DMS114 treated with DMSO at 0.1 percent for 48 hours (cell line): ENCODE results near the gene OR8B8.
"Not testable (repeated sequence)": the region's sequence is repeated elsewhere in the genome, so short reads cannot be mapped to it uniquely, and the experiment has no call there.

Experiments
- DNase-seq: peaks from one replicate; lab custom pipeline; 2025; ENCODE audit not compliant: unreplicated experiment; lab: John Stamatoyannopoulos, UW

Gene OR8B8

GRCh38 chr11:124442442-124442841, 3.1 kb downstream of the OR8B8 start:
- DNase-seq = no peak

GRCh38 chr11:124441519-124441918, 4.0 kb downstream of the OR8B8 start:
- no peak for DNase-seq

GRCh38 chr11:124441081-124441480, 4.4 kb downstream of the OR8B8 start:
- no peak for DNase-seq

GRCh38 chr11:124440608-124441007, 4.9 kb downstream of the OR8B8 start:
- DNase-seq = no peak

GRCh38 chr11:124434699-124435098, 10.8 kb downstream of the OR8B8 start:
- no peak for DNase-seq

- no peak for DNase-seq
These were observed 15.9 kb downstream of the OR8B8 start for GRCh38 chr11:124429599-124429998.

GRCh38 chr11:124424384-124424921, 21.0 kb downstream of the OR8B8 start, which contains the start of gene OR8B4:
OR8B4 (minus strand) TSS chr11:124424871; CDS start chr11:124424871, 0 bp downstream.
- DNase-seq = no peak

- no peak for DNase-seq
These were observed 24.5 kb downstream of the OR8B8 start for GRCh38 chr11:124421043-124421442.

- peak; percentile 38 for DNase-seq
These were observed 30.1 kb downstream of the OR8B8 start for GRCh38 chr11:124415356-124415923.

GRCh38 chr11:124409906-124410305, 35.6 kb downstream of the OR8B8 start:
- DNase-seq = no peak

GRCh38 chr11:124405581-124405980, 39.9 kb downstream of the OR8B8 start:
- no peak for DNase-seq

GRCh38 chr11:124403186-124403585, 42.3 kb downstream of the OR8B8 start:
- DNase-seq = not testable (repeated sequence)

- DNase-seq = no peak
These were observed 43.1 kb downstream of the OR8B8 start for GRCh38 chr11:124402326-124402922.

GRCh38 chr11:124398924-124399323, 46.6 kb downstream of the OR8B8 start, which contains the start of gene OR8B3:
OR8B3 (minus strand) TSS chr11:124399024; CDS start chr11:124397351, 1,673 bp downstream.
- no peak for DNase-seq

- DNase-seq = not testable (repeated sequence)
These were observed 48.6 kb downstream of the OR8B8 start for GRCh38 chr11:124396847-124397246.

GRCh38 chr11:124394408-124394807, 51.1 kb downstream of the OR8B8 start:
- DNase-seq = no peak
